CD14-positive monocyte (primary cell): ENCODE data around the gene CRYBG3. TPM values are rescaled to one million over a fixed set of nuclear protein-coding genes. Genes with fewer than 3 reads are reported as not detected.
A peak's percentile ranks its signal among the peaks of the same experiment; 100 is the strongest.

Experiments
- DNase-seq, 3 donors: peaks; one replicate each; pipeline ENCODE4 v3.0.0-alpha.2; 2011 to 2022
- H2AFZ ChIP-seq: 2 replicates; pipeline ENCODE4 v1.6.0; 2012; ENCODE audit warnings: mild to moderate bottlenecking, low read depth, low read length, inconsistent platforms; ENCODE audit not compliant: insufficient read depth, poor library complexity, severe bottlenecking
- H3K27ac ChIP-seq, 2 donors: 1 replicate in 1 of 2; 2 replicates in 1 of 2; pipeline ENCODE4 v1.5.1; 2012 to 2013; ENCODE audit warnings: low read length in 2 of 2, control low read depth in 1 of 2, inconsistent platforms in 1 of 2, low read depth in 1 of 2, mild to moderate bottlenecking in 1 of 2
- H3K27me3 ChIP-seq, 2 donors: one replicate each; pipeline versions ENCODE4 v1.6.0 to v1.6.1; 2011 to 2013; ENCODE audit warnings: low read length in 2 of 2; ENCODE audit not compliant: control insufficient read depth in 2 of 2, insufficient read depth in 2 of 2
- H3K36me3 ChIP-seq, 2 donors: replicated peaks in 1 of 2; 1 replicate in 1 of 2; 2 replicates in 1 of 2; pipeline versions ENCODE4 v1.5.1 to v1.6.1; 2012 to 2013; ENCODE audit warnings: low read length in 2 of 2, control low read depth in 1 of 2, inconsistent platforms in 1 of 2, mild to moderate bottlenecking in 1 of 2; ENCODE audit not compliant: insufficient read depth in 2 of 2, control insufficient read depth in 1 of 2
- H3K4me1 ChIP-seq, 2 donors: 1 replicate in 1 of 2; 2 replicates in 1 of 2; pipeline versions ENCODE4 v1.5.1 to v1.6.1; 2012 to 2013; ENCODE audit warnings: low read length in 2 of 2, control low read depth in 1 of 2, inconsistent platforms in 1 of 2, mild to moderate bottlenecking in 1 of 2, moderate library complexity in 1 of 2; ENCODE audit not compliant: insufficient read depth in 2 of 2, control insufficient read depth in 1 of 2
- H3K4me2 ChIP-seq: replicated peaks from 2 replicates; pipeline ENCODE3; 2012; ENCODE audit warnings: low read length, moderate library complexity, mild to moderate bottlenecking; ENCODE audit not compliant: poor library complexity, severe bottlenecking; ENCODE audit errors: extremely low read depth
- H3K4me3 ChIP-seq, 3 experiments: fragments of 200-600 bp in 1 of 3; sonication (generic) in 1 of 3; replicated peaks in 1 of 3; 1 replicate in 2 of 3; 2 replicates in 1 of 3; pipeline ENCODE4 v1.5.1; 2011 to 2013; ENCODE audit warnings: low read length in 3 of 3, mild to moderate bottlenecking in 3 of 3, control low read depth in 2 of 3, low read depth in 2 of 3, inconsistent platforms in 1 of 3, moderate library complexity in 1 of 3
- H3K79me2 ChIP-seq: 2 replicates; pipeline ENCODE4 v1.6.0; 2012; ENCODE audit warnings: mild to moderate bottlenecking, control low read depth, inconsistent platforms, low read length, moderate library complexity; ENCODE audit not compliant: insufficient read depth
- H3K9ac ChIP-seq: 2 replicates; pipeline ENCODE4 v1.6.0; 2017; ENCODE audit warnings: low read length, mild to moderate bottlenecking; ENCODE audit not compliant: insufficient read depth, poor library complexity, severe bottlenecking
- H3K9me3 ChIP-seq, 2 donors: replicated peaks in 1 of 2; 1 replicate in 1 of 2; 2 replicates in 1 of 2; pipeline versions ENCODE4 v1.5.1 to v1.6.1; 2012 to 2013; ENCODE audit warnings: low read length in 2 of 2, control low read depth in 1 of 2; ENCODE audit not compliant: control insufficient read depth in 1 of 2, insufficient read depth in 1 of 2
- H4K20me1 ChIP-seq: 2 replicates; pipeline ENCODE4 v1.6.0; 2012; ENCODE audit warnings: mild to moderate bottlenecking, low read length, control low read depth, moderate library complexity; ENCODE audit not compliant: insufficient read depth
- H3K27ac Mint-ChIP-seq, 7 donors: one replicate each; pipeline ENCODE4 v1.8.0; 2020; ENCODE audit warnings: mild to moderate bottlenecking in 7 of 7, mixed read lengths in 7 of 7, moderate library complexity in 6 of 7, inconsistent platforms in 2 of 7
- H3K27me3 Mint-ChIP-seq, 3 donors: one replicate each; pipeline ENCODE4 v1.8.0; 2021 to 2022; ENCODE audit warnings: low read depth in 3 of 3, mild to moderate bottlenecking in 3 of 3, mixed read lengths in 3 of 3, moderate library complexity in 3 of 3, inconsistent platforms in 1 of 3
- H3K36me3 Mint-ChIP-seq, 2 donors: one replicate each; pipeline ENCODE4 v1.8.0; 2020; ENCODE audit warnings: mixed read lengths in 2 of 2, inconsistent platforms in 1 of 2, mild to moderate bottlenecking in 1 of 2
- H3K4me1 Mint-ChIP-seq: one replicate; pipeline ENCODE4 v1.8.0; 2020; ENCODE audit warnings: mild to moderate bottlenecking, mixed read lengths
- H3K4me3 Mint-ChIP-seq, 2 donors: one replicate each; pipeline ENCODE4 v1.8.0; 2020; ENCODE audit warnings: mild to moderate bottlenecking in 2 of 2, mixed read lengths in 2 of 2, moderate library complexity in 1 of 2
- H3K9me3 Mint-ChIP-seq, 7 donors: one replicate each; pipeline ENCODE4 v1.8.0; 2020 to 2022; ENCODE audit warnings: mixed read lengths in 7 of 7, mild to moderate bottlenecking in 6 of 7, moderate library complexity in 6 of 7, inconsistent platforms in 2 of 7
- CTCF ChIP-seq: fragments of 200-600 bp; IDR thresholded peaks from one replicate; pipeline ENCODE4 v1.8.0; 2022; ENCODE audit warnings: antibody characterized with exemption, mild to moderate bottlenecking
- WGBS: methylation state at CpG from one replicate; pipeline ENCODE4 v1.1.5; 2013; ENCODE audit warnings: missing lambda C conversion rate; ENCODE audit not compliant: insufficient coverage; 5-methylcytosine and 5-hydroxymethylcytosine counted together
- intact Hi-C, 2 donors: fragments of 100-400 bp; cut with micrococcal nuclease; formaldehyde crosslinking; loops; one replicate each; pipeline versions ENCODE4 v1.15.0 to v1.15.1; 2023
- polyA plus RNA-seq, 3 donors: library from polyadenylated mRNA; depleted of rRNA in 1 of 3; unstranded in 2 of 3; stranded (reverse) in 1 of 3; fragments of 300-500 nt in 2 of 3; fragments of >200 nt in 1 of 3; fragmentation: Illumina TruSeq in 2 of 3; gene quantifications; 1 replicate in 2 of 3; 2 replicates in 1 of 3; pipeline ENCODE4 v1.2.3, GENCODE V29; 2012 to 2021

CRYBG3 gene
- polyA plus RNA-seq, 3 donors, result 2.3 to 6.8 (median 5.3) TPM

DNA sequence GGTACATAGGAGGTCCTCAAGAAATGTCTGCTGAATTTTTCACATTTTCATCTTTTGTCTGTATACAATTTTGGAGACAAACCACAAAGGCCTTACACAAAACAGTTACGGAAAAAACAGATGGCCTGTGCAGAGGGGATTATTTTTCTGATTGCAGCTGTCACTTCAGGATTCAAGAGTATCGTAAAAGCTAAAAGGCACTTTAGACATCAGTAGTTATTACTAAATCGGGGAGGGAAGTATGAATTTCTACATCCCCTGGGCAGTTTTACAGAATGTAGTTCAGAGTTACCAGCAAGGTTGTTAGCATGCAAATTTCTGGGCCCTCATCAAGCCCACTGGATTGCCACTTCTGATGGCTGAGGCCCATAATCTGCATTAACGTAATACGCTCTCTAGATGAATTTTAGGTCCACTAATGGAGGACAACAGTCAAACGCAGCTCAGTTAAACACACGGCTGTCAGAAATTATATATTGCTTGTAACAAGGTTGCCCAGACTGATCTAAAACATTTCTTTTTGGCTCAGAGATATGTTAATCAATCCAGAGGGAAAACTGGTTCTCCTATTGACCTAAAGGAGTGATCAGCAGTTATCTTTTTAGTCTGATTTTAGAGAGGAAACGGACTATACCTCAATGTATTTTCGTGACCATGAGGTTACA, 149.3 kb downstream of the CRYBG3 start:
- no peak overlapping the region for H3K9ac ChIP-seq
- TF ChIP-seq CTCF, result no peak
- peak overlapping the region; percentile 82 to 95 (median 90) for H3K27ac Mint-ChIP-seq
- no peaks in the 10 kb centered on the region for H3K27me3 ChIP-seq
- H3K36me3 Mint-ChIP-seq, result peaks cover 10 to 11% of the 10 kb centered on the region in 2 donors
- peaks cover 0 to 3% (median 0%) of the 10 kb centered on the region in 3 donors for H3K27me3 Mint-ChIP-seq
- peaks cover 25% of the 10 kb centered on the region for H3K79me2 ChIP-seq
- H4K20me1 ChIP-seq, result peaks cover 22% of the 10 kb centered on the region
- peaks cover 0 to 2% (median 0%) of the 10 kb centered on the region in 7 donors for H3K9me3 Mint-ChIP-seq
- intact Hi-C loops, result no loop called here
- no peaks in the 10 kb centered on the region for H3K9me3 ChIP-seq
- peak overlapping the region in 1 of 2 donors; percentile 60 for H3K27ac ChIP-seq
- WGBS, result 78% methylated on average over 6 of the region's 9 CpGs
- H3K36me3 ChIP-seq, result peaks cover 12 to 16% of the 10 kb centered on the region in 2 donors
- peaks cover 33 to 34% of the 10 kb centered on the region in 2 donors for H3K4me1 ChIP-seq
- peak overlapping the region; percentile 88 to 93 for H3K4me3 Mint-ChIP-seq
- peaks cover 47% of the 10 kb centered on the region for H3K4me1 Mint-ChIP-seq
- peak overlapping the region; percentile 56 to 75 (median 74) for H3K4me3 ChIP-seq
- H3K4me2 ChIP-seq, result peak overlapping the region; percentile 78
- peak overlapping the region; percentile 74 for H2AFZ ChIP-seq
- DNase-seq, result peak in 1 of 3 donors; percentile 11

- peaks cover 0 to 3% (median 0%) of the 10 kb centered on the region in 3 donors for H3K27me3 Mint-ChIP-seq
- peaks cover 0 to 2% (median 0%) of the 10 kb centered on the region in 7 donors for H3K9me3 Mint-ChIP-seq
- WGBS, result under 1% methylated on average over 56 of the region's 82 CpGs
- H3K4me3 Mint-ChIP-seq, result peak within 1 kb of the TSS; percentile 88 to 93
- no peaks in the 10 kb centered on the region for H3K9me3 ChIP-seq
- H3K4me3 ChIP-seq, result peak within 1 kb of the TSS; percentile 56 to 75 (median 74)
- peak within 1 kb of the TSS; percentile 78 for H3K4me2 ChIP-seq
- H2AFZ ChIP-seq, result peak within 1 kb of the TSS; percentile 74
- peaks cover 47% of the 10 kb centered on the region for H3K4me1 Mint-ChIP-seq
- peak within 1 kb of the TSS; percentile 82 to 95 (median 90) for H3K27ac Mint-ChIP-seq
- H3K4me1 ChIP-seq, result peaks cover 33 to 34% of the 10 kb centered on the region in 2 donors
- peak within 1 kb of the TSS; percentile 62 for H3K9ac ChIP-seq
- intact Hi-C loops, result no loop called here
- peaks cover 4 to 8% of the 10 kb centered on the region in 2 donors for H3K36me3 ChIP-seq
- peak; percentile 55 to 60 (median 59) for DNase-seq
- H3K36me3 Mint-ChIP-seq, result peaks cover 5 to 7% of the 10 kb centered on the region in 2 donors
- peaks cover 16% of the 10 kb centered on the region for H4K20me1 ChIP-seq
- peak within 1 kb of the TSS; percentile 59 to 60 for H3K27ac ChIP-seq
- H3K27me3 ChIP-seq, result no peaks in the 10 kb centered on the region
- H3K79me2 ChIP-seq, result peaks cover 25% of the 10 kb centered on the region
- TF ChIP-seq CTCF, result no peak
Observed at GRCh38 chr3:97971679-97972567, 150.1 kb downstream of the CRYBG3 start, which contains the start of gene RIOX2. Gene RIOX2 (minus strand): TSS chr3:97972431. CDS start chr3:97967593, 4,838 bp downstream.
